ENCODE results near the gene PRKCZ.

DNA sequence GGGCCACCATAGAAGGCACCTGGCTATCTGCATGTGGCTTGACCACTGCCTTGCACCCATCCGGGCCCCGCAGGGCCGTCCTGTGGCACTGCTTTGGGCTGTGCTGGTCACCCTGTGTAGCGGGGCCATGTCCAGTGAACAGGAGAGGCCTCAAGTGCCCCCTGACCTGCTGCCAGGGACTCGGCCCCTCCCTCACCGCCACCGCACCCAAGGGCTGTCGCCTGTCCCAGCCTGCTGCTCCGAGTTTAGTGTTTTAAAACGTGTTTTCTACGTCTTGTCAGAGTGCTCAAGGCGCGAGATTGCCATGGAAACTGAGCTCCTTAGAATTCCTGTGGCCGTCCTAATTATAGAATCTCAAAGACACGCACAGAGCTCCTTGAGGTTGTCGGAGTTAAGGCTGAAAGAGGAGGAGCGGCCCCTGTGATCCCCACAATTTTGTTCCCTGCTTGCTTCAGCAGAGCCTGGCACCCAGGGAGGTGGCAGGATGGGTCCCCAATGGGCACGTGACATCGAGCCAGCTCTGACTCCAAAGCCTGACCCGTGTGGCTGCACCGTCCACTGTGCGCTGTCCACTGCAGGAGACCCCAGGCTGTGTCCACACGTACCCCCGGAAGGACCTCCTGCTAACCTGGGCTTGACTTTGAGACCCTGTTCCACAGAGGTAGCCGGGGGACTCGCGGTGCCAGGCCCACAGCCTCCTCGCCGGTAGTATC, 78.1 kb downstream of the PRKCZ start:
- no peak for TF ChIP-seq POLR2A (IDR thresholded peaks at IDR 0.05)
- TF ChIP-seq, protein P1, sequence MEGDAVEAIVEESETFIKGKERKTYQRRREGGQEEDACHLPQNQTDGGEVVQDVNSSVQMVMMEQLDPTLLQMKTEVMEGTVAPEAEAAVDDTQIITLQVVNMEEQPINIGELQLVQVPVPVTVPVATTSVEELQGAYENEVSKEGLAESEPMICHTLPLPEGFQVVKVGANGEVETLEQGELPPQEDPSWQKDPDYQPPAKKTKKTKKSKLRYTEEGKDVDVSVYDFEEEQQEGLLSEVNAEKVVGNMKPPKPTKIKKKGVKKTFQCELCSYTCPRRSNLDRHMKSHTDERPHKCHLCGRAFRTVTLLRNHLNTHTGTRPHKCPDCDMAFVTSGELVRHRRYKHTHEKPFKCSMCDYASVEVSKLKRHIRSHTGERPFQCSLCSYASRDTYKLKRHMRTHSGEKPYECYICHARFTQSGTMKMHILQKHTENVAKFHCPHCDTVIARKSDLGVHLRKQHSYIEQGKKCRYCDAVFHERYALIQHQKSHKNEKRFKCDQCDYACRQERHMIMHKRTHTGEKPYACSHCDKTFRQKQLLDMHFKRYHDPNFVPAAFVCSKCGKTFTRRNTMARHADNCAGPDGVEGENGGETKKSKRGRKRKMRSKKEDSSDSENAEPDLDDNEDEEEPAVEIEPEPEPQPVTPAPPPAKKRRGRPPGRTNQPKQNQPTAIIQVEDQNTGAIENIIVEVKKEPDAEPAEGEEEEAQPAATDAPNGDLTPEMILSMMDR (IDR thresholded peaks at IDR 0.05) = no peak
